RWPE2 (cell line): Measurements from ENCODE around the gene RBBP8NL.
A peak's percentile ranks its signal among the peaks of the same experiment; 100 is the strongest.

Experiments used
- ATAC-seq: fragments of 200-7000 bp; cut with Tn5 transposase; 3 replicates; pipeline ENCODE4 v1.9.1; 2021; ENCODE audit warnings: low read depth
- DNase-seq: peaks from one replicate; pipeline ENCODE4 v3.0.0-alpha.2; 2020; ENCODE audit warnings: low spot score
- H3K27ac ChIP-seq: fragments of 450-650 bp; 2 replicates; pipeline ENCODE4 v1.5.1; 2017; ENCODE audit warnings: mild to moderate bottlenecking; ENCODE audit not compliant: poor library complexity, severe bottlenecking
- H3K27me3 ChIP-seq: fragments of 250-450 bp; sonication (Bioruptor Pico); 2 replicates; pipeline ENCODE4 v1.5.1; 2021; ENCODE audit warnings: mild to moderate bottlenecking, moderate library complexity; ENCODE audit not compliant: insufficient read depth, poor library complexity, severe bottlenecking
- H3K36me3 ChIP-seq: fragments of 250-450 bp; sonication (Bioruptor Pico); 2 replicates; pipeline ENCODE4 v1.5.1; 2020; ENCODE audit warnings: low read depth, mild to moderate bottlenecking, moderate library complexity
- H3K4me1 ChIP-seq: fragments of 250-450 bp; sonication (Bioruptor Pico); 2 replicates; pipeline ENCODE4 v1.5.1; 2021; ENCODE audit warnings: mild to moderate bottlenecking, moderate library complexity; ENCODE audit not compliant: insufficient read depth, poor library complexity, severe bottlenecking
- H3K4me3 ChIP-seq: fragments of 250-450 bp; sonication (Bioruptor Pico); 2 replicates; pipeline ENCODE4 v1.5.1; 2021; ENCODE audit warnings: mild to moderate bottlenecking, moderate library complexity; ENCODE audit not compliant: severe bottlenecking
- H3K9me3 ChIP-seq: fragments of 250-450 bp; sonication (Bioruptor Pico); 2 replicates; pipeline ENCODE4 v1.5.1; 2021; ENCODE audit warnings: mild to moderate bottlenecking, moderate library complexity; ENCODE audit not compliant: severe bottlenecking
- CTCF ChIP-seq: fragments of 450-650 bp; IDR thresholded peaks from one replicate; pipeline ENCODE4 v1.5.1; 2017; ENCODE audit warnings: mild to moderate bottlenecking, moderate library complexity; ENCODE audit not compliant: poor library complexity, severe bottlenecking

Gene RBBP8NL

GRCh38 chr20:62396367-62397239 lies 30.7 kb downstream of the RBBP8NL start:
- no peak for TF ChIP-seq CTCF
- no peaks in the 10 kb centered on the region for H3K4me1 ChIP-seq

GRCh38 chr20:62395311-62396242 lies 31.8 kb downstream of the RBBP8NL start:
- no peak for TF ChIP-seq CTCF
- Histone ChIP-seq H3K27ac (no peak overlapping the region), H3K9me3 (no peaks in the 10 kb centered on the region), H3K27me3 (no peaks in the 10 kb centered on the region), H3K4me3 (no peak overlapping the region), H3K4me1 (no peaks in the 10 kb centered on the region), H3K36me3 (peaks cover 9% of the 10 kb centered on the region; the same call in 1 of the 2 replicates)
- DNase-seq (peak; percentile 81), ATAC-seq (0 out of 3 replicates have a peak, but pooled peaks have one; percentile 5)

More at GRCh38 chr20:62396367-62397239, 30.7 kb downstream of the RBBP8NL start:
- H3K9me3 ChIP-seq: no peaks in the 10 kb centered on the region
- DNase-seq (peak; percentile 85), ATAC-seq (no peak)
- H3K36me3 ChIP-seq: 0 out of 2 replicates have a peak, but pooled peaks cover 4% of the 10 kb centered on the region
- H3K27ac ChIP-seq: no peak overlapping the region
- no peak overlapping the region for H3K4me3 ChIP-seq
- H3K27me3 ChIP-seq: no peaks in the 10 kb centered on the region

- Histone ChIP-seq H3K4me3 (no peak overlapping the region), H3K27ac (no peak overlapping the region), H3K4me1 (no peaks in the 10 kb centered on the region), H3K9me3 (no peaks in the 10 kb centered on the region), H3K36me3 (peaks cover 18% of the 10 kb centered on the region), H3K27me3 (no peaks in the 10 kb centered on the region)
- DNase-seq: peak; percentile 89
- no peak for TF ChIP-seq CTCF
- no peak for ATAC-seq
Measured at GRCh38 chr20:62394248-62395245, 32.8 kb downstream of the RBBP8NL start.

- Histone ChIP-seq H3K4me1 (no peaks in the 10 kb centered on the region), H3K36me3 (peaks cover 25% of the 10 kb centered on the region), H3K9me3 (no peaks in the 10 kb centered on the region), H3K27me3 (no peaks in the 10 kb centered on the region), H3K4me3 (no peak overlapping the region), H3K27ac (no peak overlapping the region)
- TF ChIP-seq CTCF: no peak
- DNase-seq: peak; percentile 83
- ATAC-seq: no peak
Measured at GRCh38 chr20:62393830-62394229, 33.5 kb downstream of the RBBP8NL start.
